ENCODE data around the gene NEURL3. TPM values are rescaled to one million over a fixed set of nuclear protein-coding genes. Genes with fewer than 3 reads are reported as not detected.
A peak's percentile ranks its signal among the peaks of the same experiment; 100 is the strongest.

Gene NEURL3
- total and polyA plus RNA-seq, 9 of the 15 experiments (the other 6 are each of a cell fraction or from before 2014, with no cell fraction given): not detected

GRCh38 chr2:96536445-96537065 lies 31.4 kb upstream of the NEURL3 start, which contains the start of gene ARID5A (continued):
- peak; percentile 86 for TF ChIP-seq ZBTB7A (IDR thresholded peaks at IDR 0.05; ENCODE audit: borderline replicate concordance, control insufficient read depth, low read depth, low read length)
- TF ChIP-seq ZKSCAN3 (CRISPR knock-in tag; IDR thresholded peaks at IDR 0.05): no peak
- no peak for TF ChIP-seq HDAC3 (IDR thresholded peaks at IDR 0.05; ENCODE audit: borderline replicate concordance, partially characterized antibody)
- peak in 1 of 3 experiments; percentile 48 for TF ChIP-seq YY1 (IDR thresholded peaks at IDR 0.05; ENCODE audit: borderline replicate concordance in 1 of 3, control insufficient read depth in 1 of 3, extremely low read depth in 1 of 3, insufficient read depth in 3 of 3, insufficient read length in 1 of 3, insufficient replicate concordance in 2 of 3, low read depth in 1 of 3, low read length in 2 of 3)
- TF ChIP-seq PHF8 (IDR thresholded peaks at IDR 0.05; ENCODE audit: borderline replicate concordance, low read length): peak; percentile 70; the same call in 1 of the 2 replicates
- TF ChIP-seq TCF7 (IDR thresholded peaks at IDR 0.05; ENCODE audit: borderline replicate concordance): no peak
- TF ChIP-seq PPARD (CRISPR knock-in tag; IDR thresholded peaks at IDR 0.05): no peak
- TF ChIP-seq ZBTB40 (IDR thresholded peaks at IDR 0.05): no peak
- TF ChIP-seq ZBTB40 (CRISPR knock-in tag; IDR thresholded peaks at IDR 0.05): no peak
- TF ChIP-seq SMARCA5 (IDR thresholded peaks at IDR 0.05): no peak
- no peak for TF ChIP-seq CREB3 (tag; conservative IDR thresholded peaks at IDR 0.05; ENCODE audit: low read depth)
- no peak for TF ChIP-seq ZNF511 (CRISPR knock-in tag; IDR thresholded peaks at IDR 0.05)
- no peak for TF ChIP-seq FOXP1 (CRISPR knock-in tag; IDR thresholded peaks at IDR 0.05)
- TF ChIP-seq MAZ (CRISPR knock-in tag; conservative IDR thresholded peaks at IDR 0.05 in 1 of 2, IDR thresholded peaks at IDR 0.05 in 1 of 2): peak; percentile 69 to 77
- no peak for TF ChIP-seq SNAPC5 (CRISPR knock-in tag; IDR thresholded peaks at IDR 0.05)
- peak; percentile 86 for TF ChIP-seq RBFOX2 (IDR thresholded peaks at IDR 0.05; ENCODE audit: low read depth, low read length)
- no peak for TF ChIP-seq BACH1 (tag; IDR thresholded peaks at IDR 0.05)

Measured in K562 (cell line).